K562 (cell line): ENCODE results near the gene FAM111B. TPM values are rescaled to one million over a fixed set of nuclear protein-coding genes. Genes with fewer than 3 reads are reported as not detected.

Experiments used
- ATF4 ChIP-seq: fragments of 450-650 bp; formaldehyde crosslinking; IDR thresholded peaks from 2 replicates; pipeline ENCODE4 v1.4.0; 2022; ENCODE audit warnings: mild to moderate bottlenecking, moderate library complexity
- CAMTA2 ChIP-seq: fragments of 250-450 bp; sonication (Bioruptor Pico); conservative IDR thresholded peaks from 2 replicates; pipeline ENCODE4 v1.5.1; 2022
- E2F5 ChIP-seq: sonication (generic); formaldehyde crosslinking; IDR thresholded peaks from 2 replicates; pipeline ENCODE4 v1.8.0; 2022; ENCODE audit warnings: mild to moderate bottlenecking, missing genetic modification reagents
- HBP1 ChIP-seq: fragments of 450-650 bp; formaldehyde crosslinking; IDR thresholded peaks from 2 replicates; pipeline ENCODE4 v1.4.0; 2022; ENCODE audit warnings: missing genetic modification characterization
- JUNB ChIP-seq: fragments of 450-650 bp; formaldehyde crosslinking; conservative IDR thresholded peaks from 2 replicates; pipeline ENCODE4 v1.4.0; 2020; ENCODE audit warnings: mild to moderate bottlenecking
- MCM5 ChIP-seq: fragments of 450-650 bp; IDR thresholded peaks from 2 replicates; pipeline ENCODE4 v1.6.1; 2016; ENCODE audit warnings: low read depth
- MIER1 ChIP-seq: fragments of 450-650 bp; IDR thresholded peaks from 2 replicates; pipeline ENCODE4 v1.6.1; 2016; ENCODE audit warnings: antibody characterized with exemption, mild to moderate bottlenecking, low read depth
- NFXL1 ChIP-seq: fragments of 450-650 bp; formaldehyde crosslinking; IDR thresholded peaks from 2 replicates; pipeline ENCODE4 v1.4.0; 2021; ENCODE audit warnings: mild to moderate bottlenecking
- SAFB2 ChIP-seq: fragments of 200-400 bp; formaldehyde crosslinking; IDR thresholded peaks from 2 replicates; pipeline ENCODE4 v1.6.1; 2018; ENCODE audit warnings: borderline replicate concordance, low read length, low read depth, moderate library complexity; ENCODE audit not compliant: severe bottlenecking
- SREBF2 ChIP-seq: sonication (generic); formaldehyde crosslinking; IDR thresholded peaks from 2 replicates; pipeline ENCODE4 v1.4.0; 2020; ENCODE audit warnings: mild to moderate bottlenecking, missing genetic modification reagents
- THAP12 ChIP-seq: fragments of 250-450 bp; sonication (Bioruptor Pico); IDR thresholded peaks from 2 replicates; pipeline ENCODE4 v1.9.0; 2021; ENCODE audit warnings: mild to moderate bottlenecking, inconsistent platforms
- ZBED1 ChIP-seq: IDR thresholded peaks from 2 replicates; pipeline ENCODE4 v1.6.1; 2014
- ZBTB49 ChIP-seq: sonication (generic); formaldehyde crosslinking; IDR thresholded peaks from 2 replicates; pipeline ENCODE4 v1.8.0; 2022; ENCODE audit warnings: missing genetic modification reagents, mild to moderate bottlenecking, borderline replicate concordance
- ZBTB5 ChIP-seq: fragments of 450-650 bp; IDR thresholded peaks from 2 replicates; pipeline ENCODE4 v1.6.1; 2017; ENCODE audit warnings: antibody characterized with exemption
- ZFPM2 ChIP-seq: fragments of 250-450 bp; sonication (Bioruptor Pico); IDR thresholded peaks from 2 replicates; pipeline ENCODE4 v1.5.1; 2022; ENCODE audit warnings: mild to moderate bottlenecking
- ZNF217 ChIP-seq: sonication (generic); formaldehyde crosslinking; IDR thresholded peaks from 2 replicates; pipeline ENCODE4 v1.8.0; 2022; ENCODE audit warnings: mild to moderate bottlenecking, missing genetic modification reagents
- ZNF23 ChIP-seq: fragments of 250-450 bp; sonication (Bioruptor Pico); IDR thresholded peaks from 2 replicates; pipeline ENCODE4 v1.4.0; 2020; ENCODE audit warnings: mild to moderate bottlenecking
- ZNF696 ChIP-seq: fragments of 250-450 bp; sonication (Bioruptor Pico); conservative IDR thresholded peaks from 2 replicates; pipeline ENCODE4 v1.4.0; 2020; ENCODE audit warnings: mild to moderate bottlenecking, moderate library complexity
- polyA plus RNA-seq, 8 experiments: library from polyadenylated mRNA; depleted of rRNA in 4 of 8; stranded (reverse) in 5 of 8; unstranded in 3 of 8; fragments of >200 nt; fragmentation: Nextera tagmentation in 2 of 8; fragmentation: Illumina TruSeq in 1 of 8; extraction: Ambion mirVana in 2 of 8; extraction: Trizol in 1 of 8; gene quantifications; 2 replicates each; pipeline versions ENCODE4 v1.2.1 to v1.2.3, GENCODE V29; 2011 to 2014; ENCODE audit warnings: inconsistent platforms in 1 of 8, missing spikeins in 1 of 8
- total RNA-seq, 7 experiments: library from RNA; depleted of rRNA in 6 of 7; stranded (reverse); fragments of >200 nt in 6 of 7; fragmentation: Illumina TruSeq in 2 of 7; extraction: Trizol in 2 of 7; gene quantifications; 2 replicates each; pipeline versions ENCODE4 v1.2.1 to v1.2.3, GENCODE V29; 2011 to 2021; ENCODE audit warnings: low replicate concordance in 1 of 7

Gene FAM111B
- total and polyA plus RNA-seq, 9 of the 15 experiments (the other 6 are each of a cell fraction or from before 2014, with no cell fraction given): 0.01 to 0.33 (median 0.06) TPM; not detected in 5

- TF ChIP-seq ZBTB49 (CRISPR knock-in tag): no peak
- no peak for TF ChIP-seq E2F5
- TF ChIP-seq ZNF217 (CRISPR knock-in tag): no peak
- TF ChIP-seq HBP1 (CRISPR knock-in tag): 0 out of 2 replicates have a peak, but pooled peaks have one; percentile 7
- no peak for TF ChIP-seq THAP12 (CRISPR knock-in tag)
- TF ChIP-seq NFXL1 (CRISPR knock-in tag): no peak
- peak; percentile 40; the same call in 1 of the 2 replicates for TF ChIP-seq MIER1
- no peak for TF ChIP-seq CAMTA2 (CRISPR knock-in tag)
- TF ChIP-seq SREBF2 (CRISPR knock-in tag): no peak
- no peak for TF ChIP-seq ZNF696 (CRISPR knock-in tag)
- TF ChIP-seq SAFB2: no peak
- TF ChIP-seq ZNF23 (CRISPR knock-in tag): no peak
- no peak for TF ChIP-seq ATF4 (CRISPR knock-in tag)
- TF ChIP-seq ZFPM2: no peak
- no peak for TF ChIP-seq ZBTB5
- no peak for TF ChIP-seq MCM5
- TF ChIP-seq JUNB (CRISPR knock-in tag): no peak
- no peak for TF ChIP-seq ZBED1
Observed at GRCh38 chr11:59171508-59172322, 64.7 kb downstream of the FAM111B start, which contains the start of gene DTX4 (continued).
